ENCODE data around the gene GDF7. TPM values are rescaled to one million over a fixed set of nuclear protein-coding genes. Genes with fewer than 3 reads are reported as not detected.

Gene GDF7
- total RNA-seq, 1 experiment from 2014 or later, result 0.02 TPM

DNA sequence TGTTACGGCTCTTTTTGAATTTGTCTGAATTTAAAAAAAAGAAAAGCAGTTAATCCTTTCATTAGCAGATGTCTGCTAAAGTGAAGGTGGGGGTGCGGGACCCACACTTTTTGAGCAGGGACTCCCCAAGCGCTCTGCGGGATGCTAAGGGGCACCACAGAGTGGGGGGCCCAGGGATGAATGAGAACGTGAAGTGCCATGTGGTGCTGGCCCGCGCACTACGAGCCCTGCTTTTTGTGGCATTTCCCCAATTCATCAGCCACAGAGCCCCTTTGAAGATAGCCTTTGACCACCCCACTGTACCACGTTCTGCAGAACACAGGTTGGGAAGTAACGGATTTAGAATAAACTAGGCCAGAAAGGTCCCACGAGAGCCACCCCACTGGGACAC is 44.7 kb upstream of the GDF7 start:
- intact Hi-C loops (cut with micrococcal nuclease), result no loop called here
- Histone ChIP-seq H2AFZ (ENCODE audit: low read depth, low read length, poor library complexity, severe bottlenecking) (no peak overlapping the region), H3K4me3 (replicated peaks in 1 of 2; ENCODE audit: low read depth in 1 of 2, low read length in 2 of 2) (no peak overlapping the region), H3K36me3 (ENCODE audit: control insufficient read depth in 1 of 2, insufficient read depth in 2 of 2, low read length in 2 of 2) (peaks cover 0 to 4% of the 10 kb centered on the region in 2 experiments; a peak in 1 of 4 replicates), H3K9ac (ENCODE audit: low read length) (no peak overlapping the region), H4K20me1 (ENCODE audit: insufficient read depth) (no peaks in the 10 kb centered on the region), H3K79me2 (ENCODE audit: insufficient read depth, low read length) (no peaks in the 10 kb centered on the region), H3K9me3 (ENCODE audit: control insufficient read depth in 1 of 2, insufficient read depth in 1 of 2, low read depth in 1 of 2, low read length in 2 of 2) (no peaks in the 10 kb centered on the region), H3K4me2 (ENCODE audit: low read length) (no peak overlapping the region), H3K27me3 (ENCODE audit: insufficient read depth, low read length) (no peaks in the 10 kb centered on the region), H3K27ac (ENCODE audit: low read depth, low read length) (no peak overlapping the region), H3K9me2 (ENCODE audit: insufficient read depth) (no peaks in the 10 kb centered on the region), H3K4me1 (ENCODE audit: control insufficient read depth in 1 of 2, insufficient read depth in 2 of 2, low read length in 2 of 2) (peaks cover 11 to 17% of the 10 kb centered on the region in 2 experiments; a peak in 3 of 4 replicates)
- POLR2A ChIA-PET, result interaction anchor here (1.4 kb wide), 1 partner anchor 175 kb away, joined by 8 read pairs; the partner anchor contains the start of gene RHOB
- CTCF ChIA-PET, result no interaction called here
- RAD21 ChIA-PET (ENCODE audit: low non-redundant PET in 1 of 2, low total read pairs in 2 of 2, uncharacterized antibody in 2 of 2, unreplicated experiment in 2 of 2), result no interaction called here
- no peak for TF ChIP-seq ZNF274 (IDR thresholded peaks at IDR 0.05; ENCODE audit: low read depth, low read length)
- no peak for TF ChIP-seq YY1 (IDR thresholded peaks at IDR 0.05; ENCODE audit: extremely low read depth, insufficient replicate concordance, low read depth, low read length)
- TF ChIP-seq SRF (IDR thresholded peaks at IDR 0.05; ENCODE audit: low read depth), result no peak
- no peak for TF ChIP-seq EZH2phosphoT487 (IDR thresholded peaks at IDR 0.05; ENCODE audit: borderline replicate concordance)
- no peak for TF ChIP-seq REST (IDR thresholded peaks at IDR 0.05; ENCODE audit: low read depth)
- no peak for TF ChIP-seq POLR2AphosphoS5 (IDR thresholded peaks at IDR 0.05; ENCODE audit: low read depth, low read length)
- TF ChIP-seq RAD21 (IDR thresholded peaks at IDR 0.05; ENCODE audit: low read depth), result no peak
- DNase-seq (ENCODE audit: low read depth, low spot score) (no peak), ATAC-seq (no peak)
- no TSS peak for BruUV-seq (replicated peaks)
